ENCODE results near the gene TRPV6.

TRPV6 gene

GRCh38 chr7:142910031-142910433 lies 24.5 kb upstream of the TRPV6 start:
- no peak for TF ChIP-seq EGR1 (IDR thresholded peaks at IDR 0.05)

GRCh38 chr7:142908921-142909890 lies 23.7 kb upstream of the TRPV6 start:
- no peak for TF ChIP-seq TEAD4 (IDR thresholded peaks at IDR 0.05)
- TF ChIP-seq MAX (IDR thresholded peaks at IDR 0.05): no peak
- no peak for TF ChIP-seq ZBTB7A (IDR thresholded peaks at IDR 0.05; ENCODE audit: low read depth)
- peak; percentile 31; the same call in 1 of the 2 replicates for TF ChIP-seq RAD21 (IDR thresholded peaks at IDR 0.05; ENCODE audit: low read depth)
- TF ChIP-seq TCF12 (IDR thresholded peaks at IDR 0.05; ENCODE audit: low read depth): no peak

- TF ChIP-seq TCF12 (IDR thresholded peaks at IDR 0.05; ENCODE audit: low read depth) (no peak), EP300 (IDR thresholded peaks at IDR 0.05; ENCODE audit: borderline replicate concordance) (no peak), FOXM1 (IDR thresholded peaks at IDR 0.05; ENCODE audit: borderline replicate concordance, low read depth) (no peak), CEBPB (IDR thresholded peaks at IDR 0.05) (no peak), TAF1 (IDR thresholded peaks at IDR 0.05; ENCODE audit: low read depth) (no peak), YY1 (IDR thresholded peaks at IDR 0.05; ENCODE audit: low read depth) (no peak), TEAD4 (IDR thresholded peaks at IDR 0.05) (no peak), NFIC (IDR thresholded peaks at IDR 0.05) (no peak), REST (IDR thresholded peaks at IDR 0.05; ENCODE audit: low read depth) (no peak), USF1 (IDR thresholded peaks at IDR 0.05) (no peak), ZBTB7A (IDR thresholded peaks at IDR 0.05; ENCODE audit: low read depth) (no peak), MAX (IDR thresholded peaks at IDR 0.05) (no peak), EGR1 (IDR thresholded peaks at IDR 0.05) (no peak), CREB1 (IDR thresholded peaks at IDR 0.05; ENCODE audit: low read depth) (no peak), RAD21 (IDR thresholded peaks at IDR 0.05; ENCODE audit: low read depth) (no peak)
These were observed 22.7 kb upstream of the TRPV6 start for GRCh38 chr7:142908290-142908689.

- TF ChIP-seq MAX (IDR thresholded peaks at IDR 0.05): no peak
- TF ChIP-seq USF1 (IDR thresholded peaks at IDR 0.05): no peak
These were observed 21.1 kb upstream of the TRPV6 start for GRCh38 chr7:142906643-142907042.

GRCh38 chr7:142905759-142906158 lies 20.2 kb upstream of the TRPV6 start:
- TF ChIP-seq TEAD4 (IDR thresholded peaks at IDR 0.05) (no peak), ZBTB7A (IDR thresholded peaks at IDR 0.05; ENCODE audit: low read depth) (no peak), CREB1 (IDR thresholded peaks at IDR 0.05; ENCODE audit: low read depth) (no peak), FOXM1 (IDR thresholded peaks at IDR 0.05; ENCODE audit: borderline replicate concordance, low read depth) (no peak), EGR1 (IDR thresholded peaks at IDR 0.05) (no peak), EP300 (IDR thresholded peaks at IDR 0.05; ENCODE audit: borderline replicate concordance) (no peak), CEBPB (IDR thresholded peaks at IDR 0.05) (no peak), TCF12 (IDR thresholded peaks at IDR 0.05; ENCODE audit: low read depth) (no peak), REST (IDR thresholded peaks at IDR 0.05; ENCODE audit: low read depth) (no peak), MAX (IDR thresholded peaks at IDR 0.05) (no peak), NFIC (IDR thresholded peaks at IDR 0.05) (no peak), RAD21 (IDR thresholded peaks at IDR 0.05; ENCODE audit: low read depth) (no peak), YY1 (IDR thresholded peaks at IDR 0.05; ENCODE audit: low read depth) (no peak), USF1 (IDR thresholded peaks at IDR 0.05) (no peak)
